ENCODE measurements around the gene ARPC5. TPM values are rescaled to one million over a fixed set of nuclear protein-coding genes. Genes with fewer than 3 reads are reported as not detected.

The ARPC5 gene
- total and polyA plus RNA-seq, 10 of the 15 experiments (the other 5 are each of a cell fraction or from before 2014, with no cell fraction given): 238 to 784 (median 309) TPM

GRCh38 chr1:183598386-183598785 lies 37.2 kb downstream of the ARPC5 start (continued):
- peak; percentile 35; the same call in 1 of the 2 replicates for TF ChIP-seq NFIC (IDR thresholded peaks at IDR 0.05; ENCODE audit: low read depth, low read length)
- TF ChIP-seq HDGF (IDR thresholded peaks at IDR 0.05): peak; percentile 75
- TF ChIP-seq JUNB (IDR thresholded peaks at IDR 0.05): peak; percentile 51

GRCh38 chr1:183597656-183598347 lies 37.8 kb downstream of the ARPC5 start:
- intact Hi-C loops (cut with micrococcal nuclease; ENCODE audit: unreplicated experiment) (no loop called here), in situ Hi-C loops (cut with MboI) (no loop called here)
- Histone ChIP-seq H3K27ac (ENCODE audit: control insufficient read depth, insufficient read depth) (peak overlapping the region; percentile 59), H3K36me3 (ENCODE audit: control insufficient read depth in 2 of 2, insufficient read depth in 2 of 2, low read length in 1 of 2) (no peaks in the 10 kb centered on the region), H3K79me2 (ENCODE audit: control insufficient read depth, insufficient read depth, low read length) (no peaks in the 10 kb centered on the region), H3K4me3 (no peak overlapping the region), H3K27me3 (replicated peaks in 1 of 2; ENCODE audit: control insufficient read depth in 2 of 2, insufficient read depth in 2 of 2, low read length in 1 of 2) (no peaks in the 10 kb centered on the region), H3K4me1 (ENCODE audit: control insufficient read depth, insufficient read depth, low read length) (peaks cover 35% of the 10 kb centered on the region), H3K9me3 (replicated peaks; ENCODE audit: control insufficient read depth, insufficient read depth, low read length) (no peaks in the 10 kb centered on the region; the same call in 1 of the 3 replicates), H2AFZ (ENCODE audit: control insufficient read depth, low read depth, low read length) (peak overlapping the region; percentile 71), H3K4me2 (ENCODE audit: control insufficient read depth, insufficient read depth) (no peak overlapping the region), H3K9ac (ENCODE audit: control insufficient read depth, insufficient read depth, low read length) (peak overlapping the region; percentile 26; the same call in 1 of the 2 replicates), H4K20me1 (ENCODE audit: control insufficient read depth, insufficient read depth) (no peaks in the 10 kb centered on the region)
- ChIA-PET RAD21 (ENCODE audit: unreplicated experiment) (interaction anchor here (0.8 to 8.5 kb wide), 6 partner anchors 7 to 127 kb away, joined by 3 to 188 read pairs (median 6); partner anchors contain the start of genes NCF2 and SMG7), SMC1A (ENCODE audit: uncharacterized antibody, unreplicated experiment) (interaction anchor here (0.6 to 2.5 kb wide), 13 partner anchors 8 to 122 kb away, joined by 3 to 18 read pairs (median 5); partner anchors contain the start of gene NCF2), CTCF (interaction anchor here (1.2 to 4.2 kb wide), 8 partner anchors 8 to 127 kb away, joined by 3 to 30 read pairs (median 6); partner anchors contain the start of gene NCF2), POLR2A (interaction anchor here (1.0 to 12.1 kb wide), 5 partner anchors 8 to 35 kb away, joined by 3 to 199 read pairs (median 4); no protein-coding TSS in a partner anchor)
- 77% methylated on average over 5 of the region's 5 CpGs for WGBS (ENCODE audit: insufficient coverage, insufficient replicate concordance, low lambda C conversion rate, missing lambda C conversion rate)
- no TSS peak for BruUV-seq (replicated peaks)
- FAIRE-seq (no peak), ATAC-seq (no peak), DNase-seq (ENCODE audit: low read depth, low spot score) (no peak)
- TF ChIP-seq TCF7 (IDR thresholded peaks at IDR 0.05; ENCODE audit: borderline replicate concordance): no peak
- TF ChIP-seq CUX1 (IDR thresholded peaks at IDR 0.05; ENCODE audit: insufficient replicate concordance, low read depth, low read length): no peak
- no peak for TF ChIP-seq EP300 (IDR thresholded peaks at IDR 0.05; ENCODE audit: borderline replicate concordance in 1 of 2, control insufficient read depth in 1 of 2, low read depth in 2 of 2, low read length in 2 of 2)
- no peak for TF ChIP-seq SUZ12 (IDR thresholded peaks at IDR 0.05; ENCODE audit: unreplicated experiment)
- no peak for TF ChIP-seq E4F1 (IDR thresholded peaks at IDR 0.05; ENCODE audit: borderline replicate concordance, partially characterized antibody)
- no peak for TF ChIP-seq HDGF (IDR thresholded peaks at IDR 0.05)
- TF ChIP-seq MTA3 (IDR thresholded peaks at IDR 0.05; ENCODE audit: borderline replicate concordance, low read length): no peak
- TF ChIP-seq BCL3 (IDR thresholded peaks at IDR 0.05; ENCODE audit: borderline replicate concordance, insufficient read depth, low read depth, low read length, poor library complexity, severe bottlenecking): no peak
- TF ChIP-seq PAX5 (IDR thresholded peaks at IDR 0.05; ENCODE audit: borderline replicate concordance, low read depth, low read length): no peak

Measured in GM12878 (cell line).